Daoy (cell line): ENCODE measurements around the gene ALKBH8. TPM values are rescaled to one million over a fixed set of nuclear protein-coding genes. Genes with fewer than 3 reads are reported as not detected.
"Not testable (repeated sequence)": the region's sequence is repeated elsewhere in the genome, so short reads cannot be mapped to it uniquely, and the experiment has no call there.

Experiments used
- DNase-seq: peaks from one replicate; pipeline ENCODE4 v3.0.0-alpha.2; 2015; ENCODE audit warnings: low read depth
- total RNA-seq: library from RNA; depleted of rRNA; stranded (reverse); fragments of >200 nt; shearing (Covaris generic); gene quantifications from 2 replicates; pipeline ENCODE4 v1.2.3, GENCODE V29; 2014

ALKBH8 gene
- total RNA-seq, 1 experiment from 2014 or later, result 17.7 TPM

DNA sequence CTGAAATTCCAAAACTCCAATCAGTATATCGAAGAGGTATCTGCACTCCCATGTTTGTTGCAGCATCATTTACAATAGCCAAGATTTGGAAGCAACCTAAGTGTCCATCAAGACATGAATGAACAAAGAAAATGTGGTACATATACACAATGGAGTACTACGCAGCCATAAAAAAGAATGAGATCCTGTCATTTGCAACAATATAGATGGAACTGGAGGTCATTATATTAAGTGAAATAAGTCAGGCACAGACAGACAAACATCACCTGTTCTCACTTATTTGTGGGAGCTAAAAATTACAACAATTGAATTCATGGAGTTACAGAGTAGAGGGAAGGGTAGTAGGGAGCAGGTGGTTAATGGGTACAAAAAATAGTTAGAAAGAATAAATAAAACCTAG is 13.6 kb upstream of the ALKBH8 start:
- DNase-seq, result not testable (repeated sequence)

DNA sequence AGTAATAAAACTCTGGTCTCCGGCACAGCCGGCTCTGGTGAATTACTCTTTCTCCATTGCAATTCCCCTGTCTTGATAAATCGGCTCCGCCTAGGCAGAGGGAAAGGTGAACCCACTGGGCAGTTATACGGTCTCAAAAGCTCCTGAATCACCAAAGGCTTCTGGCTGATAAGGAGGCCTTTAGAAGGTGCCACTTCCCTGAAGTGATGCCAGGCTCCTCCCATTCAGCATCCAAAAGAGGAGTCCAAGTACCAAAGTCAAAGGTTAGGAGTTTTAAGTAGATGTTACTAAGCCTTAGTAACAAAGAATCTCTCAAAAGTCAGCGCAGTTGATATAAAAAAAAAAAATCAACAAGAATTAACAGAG is 11.8 kb upstream of the ALKBH8 start:
- no peak for DNase-seq

DNA sequence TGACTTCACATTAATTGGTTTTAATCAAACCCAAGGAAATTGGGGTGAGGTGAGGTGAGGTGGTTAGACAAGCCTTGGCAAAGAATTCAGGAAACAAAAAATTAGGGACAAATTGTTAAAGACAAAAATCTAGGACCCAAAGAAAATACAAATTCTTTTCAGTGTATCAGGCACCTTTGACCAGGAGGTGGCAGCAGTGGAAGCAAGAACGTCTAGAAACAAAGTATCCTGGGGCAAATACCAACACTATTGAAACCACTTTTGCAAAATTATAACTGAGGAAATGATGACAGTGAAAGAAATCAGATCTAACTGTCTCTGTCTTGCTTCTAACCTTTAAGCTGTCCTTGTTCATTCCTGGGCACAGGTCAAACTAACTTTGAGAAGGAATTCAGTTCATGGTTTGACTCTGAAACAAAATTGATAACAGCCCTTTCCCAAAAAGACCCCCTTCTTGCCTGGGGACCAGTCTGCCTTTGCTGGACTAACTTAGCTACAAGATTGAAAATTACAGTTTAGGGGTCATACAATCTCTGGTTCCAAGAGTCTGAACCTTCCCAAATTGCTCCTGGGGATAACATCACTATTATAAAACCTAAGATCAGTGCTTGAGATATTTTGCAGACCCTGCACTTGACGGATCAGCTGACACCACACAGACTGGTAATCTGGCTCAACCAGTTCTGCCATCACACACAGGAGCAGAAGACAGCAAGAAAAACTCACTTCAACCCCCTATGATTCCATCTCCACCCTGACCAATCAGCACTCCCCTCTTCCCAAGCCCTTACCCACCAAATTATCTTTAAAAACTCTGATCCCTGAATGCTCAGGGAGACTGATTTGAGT is 11.2 kb upstream of the ALKBH8 start:
- peak; percentile 29 for DNase-seq

- DNase-seq, result no peak
Measured at GRCh38 chr11:107573438-107573837, 7.9 kb upstream of the ALKBH8 start.

- DNase-seq, result no peak
Measured at GRCh38 chr11:107570015-107570414, 4.5 kb upstream of the ALKBH8 start.

DNA sequence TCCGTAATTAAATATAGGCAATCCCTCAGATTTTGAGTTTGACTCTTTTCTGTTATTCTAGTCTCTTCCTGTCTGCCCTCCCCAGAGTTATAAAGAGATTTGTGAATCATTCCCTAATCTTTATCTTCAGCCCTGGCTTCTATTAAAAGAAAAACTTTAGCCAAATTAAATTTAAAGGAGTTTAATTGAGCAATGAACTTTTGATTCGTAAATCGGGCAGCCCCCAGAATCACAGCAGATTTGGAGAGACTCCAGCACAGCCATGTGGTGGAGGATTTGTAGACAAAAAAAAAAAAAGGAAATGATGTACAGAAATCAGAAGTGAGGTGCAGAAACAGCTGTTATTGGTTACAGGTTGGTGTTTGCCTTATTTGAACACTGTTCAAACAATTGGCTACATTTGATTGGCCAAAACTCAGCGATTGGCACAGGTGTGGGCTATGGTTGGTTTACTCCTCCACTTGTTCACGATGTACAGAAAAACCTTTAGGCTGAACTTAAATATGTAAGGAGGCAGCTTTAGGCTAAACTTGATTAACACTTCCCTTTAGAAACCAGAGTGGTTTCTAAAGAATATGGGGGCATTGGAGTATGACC is 2.3 kb upstream of the ALKBH8 start:
- no peak for DNase-seq

GRCh38 chr11:107566569-107566968 is 1.0 kb upstream of the ALKBH8 start:
- DNase-seq, result no peak

DNA sequence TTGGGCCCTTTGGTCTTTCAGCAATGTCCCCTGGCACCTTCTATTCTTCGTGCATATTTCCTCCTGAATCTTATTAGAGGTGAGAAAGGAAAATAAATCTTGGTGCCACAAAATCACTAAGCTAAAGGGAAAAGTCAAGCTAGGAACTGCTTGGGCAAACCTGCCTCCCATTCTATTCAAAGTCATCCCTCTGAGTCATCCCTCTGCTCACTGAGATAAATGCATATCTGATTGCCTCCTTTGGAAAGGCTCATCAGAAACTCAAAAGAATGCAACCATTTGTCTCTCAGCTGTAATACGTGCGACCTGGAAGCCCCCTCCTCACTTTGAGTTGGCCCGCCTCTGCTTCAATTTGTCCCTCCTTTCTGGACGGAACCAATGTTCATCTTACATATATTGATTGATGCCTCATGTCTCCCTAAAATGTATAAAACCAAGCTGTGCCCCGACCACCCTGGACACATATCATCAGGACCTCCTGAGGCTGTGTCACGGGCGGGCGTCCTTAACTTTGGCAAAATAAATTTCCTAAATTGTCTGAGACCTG is 493 bp upstream of the ALKBH8 start:
- DNase-seq, result peak; percentile 29

DNA sequence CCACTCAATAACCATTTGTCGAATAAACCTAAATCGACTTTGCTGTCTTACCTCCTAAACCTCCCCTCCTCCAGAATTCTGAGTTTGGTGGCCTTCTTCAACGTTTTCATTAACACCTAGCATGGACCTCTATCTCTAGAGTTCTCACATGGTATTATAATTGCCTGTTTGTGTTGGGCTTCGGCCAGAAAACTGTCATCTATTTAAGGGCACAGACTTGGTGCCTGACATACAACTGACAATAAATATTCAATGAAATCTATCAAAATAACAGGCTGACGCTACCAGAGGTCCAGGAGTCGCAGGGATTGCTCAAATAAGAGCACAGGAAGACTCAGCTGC is 687 bp downstream of the ALKBH8 start:
- no peak for DNase-seq

- peak; percentile 60 for DNase-seq
Measured at GRCh38 chr11:107563702-107564101, 1.8 kb downstream of the ALKBH8 start.

GRCh38 chr11:107562647-107563208 is 2.8 kb downstream of the ALKBH8 start:
- DNase-seq, result peak; percentile 88

DNA sequence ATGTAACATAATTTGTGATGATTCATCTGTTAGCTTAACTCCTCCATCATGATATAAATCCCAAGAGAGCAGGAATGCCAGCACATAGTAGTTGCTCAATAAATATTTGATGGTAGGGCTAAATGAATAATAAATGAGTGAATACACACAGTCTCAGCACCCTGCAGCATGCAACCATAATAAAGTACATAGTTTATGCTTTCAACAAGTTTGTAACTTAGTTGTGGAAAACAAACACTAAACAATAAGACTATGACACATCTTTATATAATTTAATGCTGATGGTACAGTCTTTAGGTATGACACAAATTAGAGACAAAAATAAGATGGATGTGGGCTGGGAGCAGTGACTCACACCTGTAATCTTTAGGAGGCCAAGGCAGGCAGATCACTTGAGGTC is 3.8 kb downstream of the ALKBH8 start:
- DNase-seq, result peak; percentile 31

- no peak for DNase-seq
Measured at GRCh38 chr11:107550304-107550703, 15.2 kb downstream of the ALKBH8 start.

DNA sequence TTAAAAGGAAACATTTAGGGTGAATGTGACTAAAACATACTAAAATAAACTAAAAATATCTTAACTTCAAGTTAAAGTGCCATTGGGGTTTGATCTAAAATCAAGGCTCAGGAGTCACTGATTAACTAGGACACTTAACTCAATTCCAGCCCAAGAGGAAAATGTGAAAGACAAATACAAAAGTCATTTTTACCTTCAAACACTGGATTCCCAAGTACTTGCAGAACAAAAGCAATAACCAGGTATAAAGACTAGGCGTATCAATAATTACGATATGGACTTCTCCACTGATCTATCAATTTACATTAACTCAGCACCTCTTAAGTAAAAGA is 15.6 kb downstream of the ALKBH8 start:
- no peak for DNase-seq

GRCh38 chr11:107549253-107549953 is 16.1 kb downstream of the ALKBH8 start:
- DNase-seq, result peak; percentile 41

GRCh38 chr11:107547961-107548360 is 17.6 kb downstream of the ALKBH8 start:
- DNase-seq, result no peak

DNA sequence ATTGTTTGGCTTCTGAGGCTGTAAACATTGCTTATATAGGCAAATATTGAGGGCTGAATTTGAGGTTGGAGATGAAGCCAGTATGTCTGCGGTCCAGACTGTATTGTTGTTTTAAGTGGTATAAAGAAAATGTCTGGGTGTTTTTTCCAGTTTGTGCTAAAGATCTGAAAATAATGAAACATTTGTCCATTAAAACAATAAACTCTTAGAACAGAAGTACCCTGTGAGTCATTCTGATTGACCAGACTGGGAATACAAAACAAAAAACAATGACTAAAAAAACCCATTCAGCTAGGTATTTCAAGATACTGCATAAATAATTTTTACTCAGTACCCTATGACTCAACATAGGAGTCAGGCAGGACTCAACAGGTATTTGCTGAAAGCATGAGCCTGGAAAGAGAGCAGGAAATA is 20.4 kb downstream of the ALKBH8 start:
- DNase-seq, result peak; percentile 69

GRCh38 chr11:107538821-107539220 is 26.7 kb downstream of the ALKBH8 start:
- no peak for DNase-seq

GRCh38 chr11:107538239-107538638 is 27.3 kb downstream of the ALKBH8 start:
- no peak for DNase-seq

DNA sequence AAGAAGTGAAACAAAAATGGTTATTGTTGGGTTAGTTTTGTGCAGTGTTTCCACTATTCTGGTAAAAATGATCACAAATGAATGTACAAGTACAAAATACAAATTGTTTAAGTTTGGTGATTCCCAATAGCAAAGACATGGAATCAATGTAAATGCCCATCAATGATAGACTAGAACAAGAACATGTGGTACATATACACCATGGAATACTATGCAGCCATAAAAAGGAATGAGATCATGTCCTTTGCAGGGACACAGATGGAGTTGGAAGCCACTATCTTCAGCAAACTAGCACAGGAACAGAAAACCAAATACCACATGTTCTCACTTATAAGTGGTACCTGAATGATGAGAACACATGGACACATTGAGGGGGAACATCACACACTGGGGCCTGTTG is 28.4 kb downstream of the ALKBH8 start:
- DNase-seq, result not testable (repeated sequence)

DNA sequence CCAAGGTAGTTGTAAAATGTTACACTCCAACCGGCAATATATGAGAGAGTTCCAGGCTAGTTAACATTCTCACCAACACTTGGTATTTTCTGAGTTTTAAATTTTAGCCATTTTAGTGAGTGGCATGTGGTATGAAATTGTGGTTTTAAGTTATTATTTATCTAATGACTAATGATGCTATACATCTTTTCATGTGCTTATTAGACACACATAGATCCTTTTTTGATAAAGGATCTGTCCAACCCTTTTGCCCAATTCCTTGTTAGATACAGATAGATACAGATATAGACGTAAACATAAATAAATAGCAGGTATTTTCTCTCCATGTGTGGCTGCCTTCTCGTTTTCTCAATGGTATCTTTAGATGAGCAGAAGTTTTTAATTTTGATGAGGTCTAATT is 39.3 kb downstream of the ALKBH8 start:
- DNase-seq, result no peak

GRCh38 chr11:107508858-107509244 is 56.7 kb downstream of the ALKBH8 start:
- no peak for DNase-seq
